ENCODE results near the gene PRELID2. TPM values are rescaled to one million over a fixed set of nuclear protein-coding genes. Genes with fewer than 3 reads are reported as not detected.
"Not testable (repeated sequence)": the region's sequence is repeated elsewhere in the genome, so short reads cannot be mapped to it uniquely, and the experiment has no call there.

Gene PRELID2
- total RNA-seq, 1 experiment from 2014 or later, result 55.9 TPM

GRCh38 chr5:145840458-145841132 lies 5.5 kb upstream of the PRELID2 start:
- DNase-seq (ENCODE audit: low spot score), result no peak

GRCh38 chr5:145838276-145838675 lies 3.1 kb upstream of the PRELID2 start:
- no peak for DNase-seq (ENCODE audit: low spot score)

- not testable (repeated sequence) for DNase-seq (ENCODE audit: low spot score)
Observed at GRCh38 chr5:145836241-145836640, 1.1 kb upstream of the PRELID2 start.

- no peak for DNase-seq (ENCODE audit: low spot score)
Observed at GRCh38 chr5:145835848-145836239, 702 bp upstream of the PRELID2 start.

- peak; percentile 21 for DNase-seq (ENCODE audit: low spot score)
Observed at GRCh38 chr5:145834554-145834916, 607 bp downstream of the PRELID2 start.

GRCh38 chr5:145833631-145834200 lies 1.4 kb downstream of the PRELID2 start:
- no peak for DNase-seq (ENCODE audit: low spot score)

GRCh38 chr5:145830594-145830993 lies 4.5 kb downstream of the PRELID2 start:
- no peak for DNase-seq (ENCODE audit: low spot score)

GRCh38 chr5:145829708-145830361 lies 5.3 kb downstream of the PRELID2 start:
- peak; percentile 64 for DNase-seq (ENCODE audit: low spot score)

- no peak for DNase-seq (ENCODE audit: low spot score)
Observed at GRCh38 chr5:145826895-145827674, 8.1 kb downstream of the PRELID2 start.

GRCh38 chr5:145825751-145826180 lies 9.4 kb downstream of the PRELID2 start:
- DNase-seq (ENCODE audit: low spot score), result peak; percentile 65

GRCh38 chr5:145824040-145824439 lies 11.1 kb downstream of the PRELID2 start:
- DNase-seq (ENCODE audit: low spot score), result no peak

GRCh38 chr5:145818604-145819003 lies 16.5 kb downstream of the PRELID2 start:
- DNase-seq (ENCODE audit: low spot score), result no peak

GRCh38 chr5:145812877-145813276 lies 22.3 kb downstream of the PRELID2 start:
- DNase-seq (ENCODE audit: low spot score), result no peak

GRCh38 chr5:145811834-145812625 lies 23.1 kb downstream of the PRELID2 start:
- peak; percentile 42 for DNase-seq (ENCODE audit: low spot score)

- DNase-seq (ENCODE audit: low spot score), result no peak
Observed at GRCh38 chr5:145806923-145807322, 28.2 kb downstream of the PRELID2 start.

- DNase-seq (ENCODE audit: low spot score), result no peak
Observed at GRCh38 chr5:145805819-145806218, 29.3 kb downstream of the PRELID2 start.

GRCh38 chr5:145804701-145805100 lies 30.4 kb downstream of the PRELID2 start:
- DNase-seq (ENCODE audit: low spot score), result no peak

GRCh38 chr5:145803112-145804004 lies 31.8 kb downstream of the PRELID2 start:
- DNase-seq (ENCODE audit: low spot score), result no peak

GRCh38 chr5:145801195-145801594 lies 33.9 kb downstream of the PRELID2 start:
- DNase-seq (ENCODE audit: low spot score), result no peak

GRCh38 chr5:145800181-145800580 lies 35.0 kb downstream of the PRELID2 start:
- no peak for DNase-seq (ENCODE audit: low spot score)

Data from HT-29 (cell line).